Measurements from ENCODE around the gene DTX3.

DNA sequence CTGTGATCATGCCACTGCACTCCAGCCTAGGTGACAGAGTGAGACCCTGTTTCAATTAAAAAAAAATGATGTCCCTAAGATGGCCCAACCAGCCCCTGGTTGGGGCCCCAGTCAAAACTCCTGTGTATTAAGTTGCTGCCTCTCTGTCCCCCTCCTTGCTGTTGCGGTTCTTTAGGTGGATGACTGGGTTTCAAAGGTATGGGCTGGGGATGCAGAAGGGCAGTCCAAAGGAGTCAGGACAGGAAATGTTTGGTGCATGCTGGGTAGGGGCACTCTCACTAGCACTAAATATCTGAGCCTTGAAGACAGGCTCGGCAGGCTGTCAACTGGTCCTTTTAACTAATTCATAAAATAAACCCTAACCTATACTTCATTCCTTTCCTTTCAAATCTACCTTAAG is 25.6 kb upstream of the DTX3 start:
- no peak for TF ChIP-seq GATA2 (IDR thresholded peaks at IDR 0.05; ENCODE audit: low read depth, low read length)
- TF ChIP-seq GATA3 (IDR thresholded peaks at IDR 0.05; ENCODE audit: low read depth, low read length): no peak

Measured in SH-SY5Y (cell line).